ENCODE results near the gene FCRLA. TPM values are rescaled to one million over a fixed set of nuclear protein-coding genes. Genes with fewer than 3 reads are reported as not detected.

FCRLA gene
- total RNA-seq, 6 experiments from 2014 or later: 2.3 to 5.1 (median 2.9) TPM

DNA sequence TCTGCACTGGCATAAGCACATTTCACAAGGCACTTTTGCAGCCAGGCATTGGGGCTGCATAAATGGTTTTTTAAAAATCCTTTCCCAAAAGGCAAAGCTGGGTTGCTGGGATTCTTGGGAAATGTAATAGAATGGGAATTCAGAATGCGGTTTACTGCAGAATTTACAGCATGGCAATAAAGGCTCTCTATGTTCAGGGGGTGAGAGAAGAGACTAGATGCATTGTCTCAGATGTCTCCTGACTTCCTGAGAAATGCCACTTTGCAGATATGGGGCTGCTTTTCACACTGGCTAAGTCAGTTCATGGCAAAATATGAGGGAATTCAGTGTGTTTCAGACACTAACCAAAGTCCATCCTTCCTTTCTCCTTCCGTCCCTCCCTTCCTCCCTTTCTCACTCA, 30.6 kb upstream of the FCRLA start:
- no peak for TF ChIP-seq CTCF (IDR thresholded peaks at IDR 0.05)
- H3K4me1 Mint-ChIP-seq (ENCODE audit: low read depth): peaks cover 9% of the 10 kb centered on the region
- H3K27ac Mint-ChIP-seq: no peak overlapping the region
- DNase-seq: no peak
- H3K27me3 Mint-ChIP-seq (ENCODE audit: insufficient read depth): peaks cover 6% of the 10 kb centered on the region
- no peak overlapping the region for H3K4me3 Mint-ChIP-seq
- no peaks in the 10 kb centered on the region for H3K9me3 Mint-ChIP-seq
- no peaks in the 10 kb centered on the region for H3K36me3 Mint-ChIP-seq (ENCODE audit: low read depth)

DNA sequence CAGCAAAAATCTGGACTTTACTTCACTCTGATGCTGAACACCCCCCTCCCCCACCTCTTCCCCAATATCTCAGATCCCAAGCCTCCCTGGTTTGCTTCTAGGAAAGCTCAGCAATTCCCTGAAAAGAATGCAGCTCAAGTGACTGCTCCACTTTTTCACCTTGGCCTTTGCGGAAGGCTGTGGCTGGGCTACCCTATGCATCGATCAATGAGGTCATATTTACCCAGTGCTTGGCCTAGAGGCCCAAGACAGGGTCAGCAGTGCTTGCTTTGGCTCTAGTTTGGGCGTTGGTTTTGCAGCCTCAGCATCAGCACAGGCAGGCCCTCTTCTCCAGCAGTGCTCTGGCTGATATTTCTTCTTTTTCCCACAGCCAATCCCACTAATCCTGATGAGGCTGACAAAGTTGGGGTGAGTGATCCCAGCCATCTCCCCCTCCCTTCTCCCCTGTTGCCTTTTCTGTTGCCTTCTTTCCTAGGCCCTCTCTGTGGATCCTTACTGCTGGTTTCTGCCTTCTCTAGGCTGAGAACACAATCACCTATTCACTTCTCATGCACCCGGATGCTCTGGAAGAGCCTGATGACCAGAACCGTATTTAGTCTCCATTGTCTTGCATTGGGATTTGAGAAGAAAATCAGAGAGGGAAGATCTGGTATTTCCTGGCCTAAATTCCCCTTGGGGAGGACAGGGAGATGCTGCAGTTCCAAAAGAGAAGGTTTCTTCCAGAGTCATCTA, 29.9 kb upstream of the FCRLA start:
- H3K27ac Mint-ChIP-seq: no peak overlapping the region
- H3K9me3 Mint-ChIP-seq: no peaks in the 10 kb centered on the region
- peaks cover 8% of the 10 kb centered on the region for H3K27me3 Mint-ChIP-seq (ENCODE audit: insufficient read depth)

GRCh38 chr1:161678500-161678899, 28.5 kb upstream of the FCRLA start:
- TF ChIP-seq CTCF (IDR thresholded peaks at IDR 0.05): no peak
- no peak for DNase-seq
- H3K36me3 Mint-ChIP-seq (ENCODE audit: low read depth): no peaks in the 10 kb centered on the region
- H3K4me1 Mint-ChIP-seq (ENCODE audit: low read depth): peaks cover 4% of the 10 kb centered on the region; the same call in 1 of the 2 replicates
- H3K27ac Mint-ChIP-seq: no peak overlapping the region
- H3K9me3 Mint-ChIP-seq: no peaks in the 10 kb centered on the region
- peaks cover 16% of the 10 kb centered on the region for H3K27me3 Mint-ChIP-seq (ENCODE audit: insufficient read depth)
- H3K4me3 Mint-ChIP-seq: no peak overlapping the region

More for the DNA sequence above, 29.9 kb upstream of the FCRLA start:
- Mint-ChIP-seq H3K36me3 (ENCODE audit: low read depth) (no peaks in the 10 kb centered on the region), H3K4me3 (no peak overlapping the region), H3K4me1 (ENCODE audit: low read depth) (peaks cover 6% of the 10 kb centered on the region; the same call in 1 of the 2 replicates)
- TF ChIP-seq CTCF (IDR thresholded peaks at IDR 0.05): no peak
- DNase-seq: no peak

- TF ChIP-seq CTCF (IDR thresholded peaks at IDR 0.05): no peak
- H3K36me3 Mint-ChIP-seq (ENCODE audit: low read depth): no peaks in the 10 kb centered on the region
- DNase-seq: no peak
- no peaks in the 10 kb centered on the region for H3K9me3 Mint-ChIP-seq
- H3K27me3 Mint-ChIP-seq (ENCODE audit: insufficient read depth): peaks cover 16% of the 10 kb centered on the region
- H3K4me3 Mint-ChIP-seq: no peak overlapping the region
- H3K27ac Mint-ChIP-seq: no peak overlapping the region
- no peaks in the 10 kb centered on the region for H3K4me1 Mint-ChIP-seq (ENCODE audit: low read depth)
These were observed 25.1 kb upstream of the FCRLA start for GRCh38 chr1:161681879-161682278.

DNA sequence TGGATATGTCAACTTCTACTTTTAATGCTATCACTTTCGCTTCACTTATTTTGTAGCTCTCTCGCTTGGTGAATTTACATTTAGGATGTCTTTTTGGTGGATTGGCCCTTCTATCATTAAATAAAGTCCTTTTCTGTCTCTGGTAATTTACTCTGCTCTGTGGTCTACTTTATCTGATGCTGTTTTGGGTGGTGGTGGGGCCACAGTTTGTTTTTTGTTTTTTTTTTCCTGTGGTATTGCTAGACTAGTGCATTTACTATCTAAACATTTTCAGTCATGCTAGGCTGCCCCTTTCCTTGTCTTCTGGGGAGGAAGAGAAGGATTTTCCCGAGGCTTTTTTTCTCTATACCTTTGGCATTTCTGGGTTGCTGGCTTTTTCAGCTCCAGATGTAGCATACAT, 18.1 kb upstream of the FCRLA start:
- H3K4me3 Mint-ChIP-seq: no peak overlapping the region
- H3K36me3 Mint-ChIP-seq (ENCODE audit: low read depth): no peaks in the 10 kb centered on the region
- no peaks in the 10 kb centered on the region for H3K4me1 Mint-ChIP-seq (ENCODE audit: low read depth)
- no peak for DNase-seq
- H3K27me3 Mint-ChIP-seq (ENCODE audit: insufficient read depth): peaks cover 6% of the 10 kb centered on the region
- no peak overlapping the region for H3K27ac Mint-ChIP-seq
- no peak for TF ChIP-seq CTCF (IDR thresholded peaks at IDR 0.05)
- no peaks in the 10 kb centered on the region for H3K9me3 Mint-ChIP-seq

Data from HFFc6 (cell line).